WTC11 (cell line): ENCODE results near the gene RAB26.

ENCODE experiments used
- FOXK1 ChIP-seq: sonication (generic); formaldehyde crosslinking; IDR thresholded peaks from 2 replicates; pipeline ENCODE4 v1.8.0; 2022; ENCODE audit warnings: mild to moderate bottlenecking, moderate library complexity, missing genetic modification reagents
- USF1 ChIP-seq: sonication (generic); formaldehyde crosslinking; IDR thresholded peaks from 2 replicates; pipeline ENCODE4 v1.8.0; 2022; ENCODE audit warnings: mild to moderate bottlenecking, missing genetic modification reagents
- ZNF121 ChIP-seq: sonication (generic); formaldehyde crosslinking; IDR thresholded peaks from 2 replicates; pipeline ENCODE4 v1.8.0; 2023; ENCODE audit warnings: missing genetic modification reagents

- TF ChIP-seq FOXK1 (CRISPR knock-in tag), result no peak
- TF ChIP-seq USF1 (CRISPR knock-in tag), result no peak
- TF ChIP-seq ZNF121 (CRISPR knock-in tag), result no peak
These were observed 49.9 kb downstream of the RAB26 start for GRCh38 chr16:2198283-2198682.
